HCT116 (cell line): ENCODE results near the gene TARS2. TPM values are rescaled to one million over a fixed set of nuclear protein-coding genes. Genes with fewer than 3 reads are reported as not detected.

ENCODE experiments used
- ATAC-seq: fragments of 200-7000 bp; cut with Tn5 transposase; 2 replicates; pipeline ENCODE4 v1.9.1; 2020; ENCODE audit warnings: mild to moderate bottlenecking, moderate library complexity
- BruUV-seq: library from RNA; stranded (reverse); fragments of 400-500 nt; replicated peaks from 2 replicates; lab custom pipeline; 2021; lab: Mats Ljungman, UMichigan
- CTCF ChIA-PET: fragments of 300-600 bp; sonication (Branson Sonifier 250); formaldehyde crosslinking; loops from one replicate; lab custom pipeline; 2021; ENCODE audit warnings: antibody characterized with exemption; lab: Charles Lee
- POLR2A ChIA-PET: fragments of 300-600, 350-600 bp; sonication (Branson Sonifier 250); formaldehyde crosslinking; loops from one replicate; lab custom pipeline; 2021; ENCODE audit warnings: antibody characterized with exemption; lab: Charles Lee
- RAD21 ChIA-PET, 2 experiments: fragments of 300-600 bp; sonication (Branson Sonifier 250); formaldehyde crosslinking; loops; one replicate each; lab custom pipeline; 2023; ENCODE audit warnings: low total read pairs in 2 of 2; ENCODE audit not compliant: uncharacterized antibody in 2 of 2, unreplicated experiment in 2 of 2, low non-redundant PET in 1 of 2; lab: Charles Lee
- DNase-seq: peaks from one replicate; pipeline ENCODE4 v3.0.0-alpha.2; 2010; ENCODE audit warnings: low read depth, low spot score
- H2AFZ ChIP-seq: fragments of 200-600 bp; shearing (Covaris generic), sonication (generic); 2 replicates; pipeline ENCODE4 v1.6.1; 2017; ENCODE audit warnings: low read depth, mixed run types, mixed read lengths, antibody characterized with exemption, low read length; ENCODE audit not compliant: poor library complexity, severe bottlenecking
- H3K27ac ChIP-seq: 2 replicates; pipeline ENCODE4 v1.5.1; 2012; ENCODE audit warnings: low read depth, low read length
- H3K27me3 ChIP-seq: fragments of 200-600 bp; sonication (generic); 2 replicates; pipeline ENCODE4 v1.6.1; 2016; ENCODE audit warnings: mixed run types, low read length, mixed read lengths; ENCODE audit not compliant: insufficient read depth
- H3K36me3 ChIP-seq, 2 experiments: fragments of 200-500 bp in 1 of 2; fragments of 200-600 bp in 1 of 2; sonication (Bioruptor generic) in 1 of 2; sonication (generic) in 1 of 2; 2 replicates each; pipeline versions ENCODE4 v1.5.1 to v1.6.1; 2014 to 2016; ENCODE audit warnings: low read length in 2 of 2, inconsistent platforms in 1 of 2, mixed read lengths in 1 of 2, mixed run types in 1 of 2; ENCODE audit not compliant: insufficient read depth in 2 of 2, control insufficient read depth in 1 of 2
- H3K4me1 ChIP-seq, 2 experiments: fragments of 200-600 bp in 1 of 2; sonication (generic) in 1 of 2; 2 replicates each; pipeline versions ENCODE4 v1.5.1 to v1.6.1; 2012 to 2017; ENCODE audit warnings: low read length in 2 of 2, inconsistent platforms in 1 of 2, mild to moderate bottlenecking in 1 of 2, mixed read lengths in 1 of 2, mixed run types in 1 of 2, moderate library complexity in 1 of 2; ENCODE audit not compliant: insufficient read depth in 2 of 2, control insufficient read depth in 1 of 2
- H3K4me2 ChIP-seq: fragments of 200-600 bp; sonication (generic); 2 replicates; pipeline ENCODE4 v1.6.1; 2017; ENCODE audit warnings: mixed run types, low read length, mixed read lengths
- H3K4me3 ChIP-seq, 2 experiments: fragments of 200-600 bp in 1 of 2; sonication (generic) in 1 of 2; replicated peaks in 1 of 2; 2 replicates each; pipeline ENCODE4 v1.5.1; 2011 to 2016; ENCODE audit warnings: low read length in 2 of 2, control low read depth in 1 of 2, low read depth in 1 of 2, mild to moderate bottlenecking in 1 of 2, mixed read lengths in 1 of 2, mixed run types in 1 of 2
- H3K79me2 ChIP-seq: fragments of 200-600 bp; sonication (generic); 2 replicates; pipeline ENCODE4 v1.6.1; 2017; ENCODE audit warnings: mild to moderate bottlenecking, mixed run types, low read length, moderate library complexity, mixed read lengths; ENCODE audit not compliant: insufficient read depth
- H3K9ac ChIP-seq: fragments of 200-600 bp; sonication (generic); 2 replicates; pipeline ENCODE4 v1.6.1; 2016; ENCODE audit warnings: low read length, mixed read lengths
- H3K9me2 ChIP-seq: fragments of 200-600 bp; sonication (generic), shearing (Covaris generic); 2 replicates; pipeline ENCODE4 v1.6.1; 2017; ENCODE audit warnings: mixed run types, mild to moderate bottlenecking, moderate library complexity; ENCODE audit not compliant: insufficient read depth
- H3K9me3 ChIP-seq, 2 experiments: fragments of 200-500 bp in 1 of 2; fragments of 200-600 bp in 1 of 2; sonication (Bioruptor generic) in 1 of 2; sonication (generic) in 1 of 2; 2 replicates each; pipeline ENCODE4 v1.6.1; 2014 to 2017; ENCODE audit warnings: low read length in 2 of 2, mixed read lengths in 2 of 2, inconsistent platforms in 1 of 2, low read depth in 1 of 2, mild to moderate bottlenecking in 1 of 2, mixed run types in 1 of 2, moderate library complexity in 1 of 2; ENCODE audit not compliant: control insufficient read depth in 1 of 2, insufficient read depth in 1 of 2
- H4K20me1 ChIP-seq: fragments of 200-600 bp; sonication (generic), shearing (Covaris generic); 2 replicates; pipeline ENCODE4 v1.6.1; 2017; ENCODE audit warnings: mixed run types, mild to moderate bottlenecking, moderate library complexity; ENCODE audit not compliant: insufficient read depth
- ATF3 ChIP-seq: IDR thresholded peaks from 2 replicates; pipeline ENCODE4 v1.6.1; 2012
- CEBPB ChIP-seq: IDR thresholded peaks from 2 replicates; pipeline ENCODE4 v1.6.1; 2012; ENCODE audit warnings: low read depth
- EGR1 ChIP-seq: IDR thresholded peaks from 2 replicates; pipeline ENCODE4 v1.6.1; 2012; ENCODE audit warnings: low read depth
- JUND ChIP-seq: IDR thresholded peaks from 2 replicates; pipeline ENCODE4 v1.6.1; 2012
- MAX ChIP-seq: IDR thresholded peaks from 2 replicates; pipeline ENCODE4 v1.6.1; 2012
- POLR2A ChIP-seq: IDR thresholded peaks from 2 replicates; pipeline ENCODE4 v1.7.0; 2011; ENCODE audit warnings: borderline replicate concordance; ENCODE audit not compliant: insufficient read depth, insufficient read length; ENCODE audit errors: extremely low read depth
- REST ChIP-seq: IDR thresholded peaks from 2 replicates; pipeline ENCODE4 v1.6.1; 2012; ENCODE audit warnings: low read depth
- SIN3A ChIP-seq: IDR thresholded peaks from 2 replicates; pipeline ENCODE4 v1.6.1; 2012; ENCODE audit warnings: low read depth
- SRF ChIP-seq: IDR thresholded peaks from 2 replicates; pipeline ENCODE4 v1.6.1; 2012; ENCODE audit warnings: low read depth
- TCF7L2 ChIP-seq: IDR thresholded peaks from 2 replicates; pipeline ENCODE4 v1.7.0; 2011; ENCODE audit warnings: borderline replicate concordance, inconsistent platforms; ENCODE audit not compliant: insufficient read depth, insufficient read length; ENCODE audit errors: extremely low read depth
- YY1 ChIP-seq: IDR thresholded peaks from 2 replicates; pipeline ENCODE4 v1.6.1; 2011; ENCODE audit warnings: low read length, low read depth, moderate library complexity, mild to moderate bottlenecking; ENCODE audit not compliant: insufficient replicate concordance; ENCODE audit errors: extremely low read depth
- intact Hi-C: fragments of 100-400 bp; cut with micrococcal nuclease; formaldehyde crosslinking; loops from 2 replicates; pipeline ENCODE4 v1.10.0; 2022
- total RNA-seq: library from RNA; stranded (reverse); gene quantifications from one replicate; pipeline ENCODE4 v1.2.1, GENCODE V29; 2021; ENCODE audit not compliant: unreplicated experiment

The TARS2 gene
- total RNA-seq, 1 experiment from 2014 or later: 23.2 TPM

- H3K9ac ChIP-seq: peak overlapping the region; percentile 50
- H3K27me3 ChIP-seq: no peaks in the 10 kb centered on the region
- H3K4me2 ChIP-seq: peak overlapping the region; percentile 74
- no peak for TF ChIP-seq SIN3A
- TF ChIP-seq TCF7L2: no peak
- no peak for TF ChIP-seq ATF3
- no peak for TF ChIP-seq YY1
- no peak for TF ChIP-seq POLR2A
- no peak for TF ChIP-seq CEBPB
- no peak for TF ChIP-seq MAX
- no peak for TF ChIP-seq SRF
- TF ChIP-seq REST: no peak
- no peak for TF ChIP-seq JUND
- TF ChIP-seq EGR1: no peak
- ATAC-seq (no peak; the same call in 1 of the 2 replicates), DNase-seq (no peak)
- intact Hi-C loops: no loop called here
- no TSS peak for BruUV-seq
- no peak overlapping the region; the same call in 1 of the 2 replicates for H3K27ac ChIP-seq
- H3K36me3 ChIP-seq: no peaks in the 10 kb centered on the region
- no peaks in the 10 kb centered on the region for H3K9me3 ChIP-seq
- H2AFZ ChIP-seq: no peak overlapping the region
- peaks cover 10 to 30% of the 10 kb centered on the region in 2 experiments; a peak in 3 of 4 replicates for H3K4me1 ChIP-seq
- H3K9me2 ChIP-seq: no peaks in the 10 kb centered on the region
- CTCF ChIA-PET: interaction anchor here (2.1 to 4.8 kb wide), 2 partner anchors 11 to 17 kb away, joined by 8 to 35 read pairs; no protein-coding TSS in a partner anchor
- no peaks in the 10 kb centered on the region for H4K20me1 ChIP-seq
- no peaks in the 10 kb centered on the region for H3K79me2 ChIP-seq
- POLR2A ChIA-PET: interaction anchor here (0.6 kb wide), 1 partner anchor 647 kb away, joined by 3 read pairs; no protein-coding TSS in a partner anchor
- RAD21 ChIA-PET: interaction anchor here in 1 of 2 experiments (0.6 kb wide), 1 partner anchor 55 kb away, joined by 3 read pairs; no protein-coding TSS in a partner anchor
- peak overlapping the region; percentile 22 to 49 for H3K4me3 ChIP-seq
These were observed 62.4 kb downstream of the TARS2 start for GRCh38 chr1:150549496-150550221.
